Astrocyte (in vitro differentiated cells and primary cell): ENCODE results near the gene MRPS18B. TPM values are rescaled to one million over a fixed set of nuclear protein-coding genes. Genes with fewer than 3 reads are reported as not detected.

Source experiments
- DNase-seq: peaks from one replicate; pipeline ENCODE4 v3.0.0-alpha.2; 2010; ENCODE audit warnings: low read depth
- FAIRE-seq: peaks from 2 replicates; lab custom pipeline; 2011; peaks lifted over from hg19 to GRCh38; lab: Jason Lieb, UNC
- H2AFZ ChIP-seq: 2 replicates; pipeline ENCODE4 v1.6.0; 2012; ENCODE audit warnings: low read depth, low read length, inconsistent platforms
- H3K27ac ChIP-seq: 2 replicates; pipeline ENCODE4 v1.5.1; 2011; ENCODE audit warnings: low read depth, low read length, inconsistent platforms
- H3K27me3 ChIP-seq: 2 replicates; pipeline ENCODE4 v1.6.0; 2011; ENCODE audit warnings: low read length, inconsistent platforms; ENCODE audit not compliant: insufficient read depth
- H3K36me3 ChIP-seq: 2 replicates; pipeline ENCODE4 v1.5.1; 2011; ENCODE audit warnings: low read length, inconsistent platforms; ENCODE audit not compliant: insufficient read depth
- H3K4me1 ChIP-seq: 2 replicates; pipeline ENCODE4 v1.5.1; 2011; ENCODE audit warnings: low read length, inconsistent platforms; ENCODE audit not compliant: insufficient read depth
- H3K4me2 ChIP-seq: 2 replicates; pipeline ENCODE4 v1.6.0; 2012; ENCODE audit warnings: low read length, inconsistent platforms
- H3K4me3 ChIP-seq: 2 replicates; pipeline ENCODE4 v1.5.1; 2011; ENCODE audit warnings: low read depth, mild to moderate bottlenecking, low read length, inconsistent platforms; ENCODE audit not compliant: insufficient read depth
- H3K79me2 ChIP-seq: 2 replicates; pipeline ENCODE4 v1.6.0; 2012; ENCODE audit warnings: mild to moderate bottlenecking, low read length, inconsistent platforms; ENCODE audit not compliant: insufficient read depth
- H3K9ac ChIP-seq: 2 replicates; pipeline ENCODE4 v1.6.0; 2012; ENCODE audit warnings: mild to moderate bottlenecking, low read length, inconsistent platforms
- H3K9me3 ChIP-seq: 2 replicates; pipeline ENCODE4 v1.5.1; 2012; ENCODE audit warnings: low read depth, mild to moderate bottlenecking, low read length, inconsistent platforms; ENCODE audit not compliant: insufficient read depth
- H4K20me1 ChIP-seq: 2 replicates; pipeline ENCODE4 v1.6.0; 2012; ENCODE audit warnings: low read length, inconsistent platforms; ENCODE audit not compliant: insufficient read depth
- H3K27ac Mint-ChIP-seq: one replicate; pipeline ENCODE4 v1.8.0; 2021; ENCODE audit warnings: mild to moderate bottlenecking, mixed read lengths; ENCODE audit not compliant: unreplicated experiment
- H3K27me3 Mint-ChIP-seq: one replicate; pipeline ENCODE4 v1.8.0; 2021; ENCODE audit warnings: low read depth, mixed read lengths; ENCODE audit not compliant: unreplicated experiment
- H3K36me3 Mint-ChIP-seq: one replicate; pipeline ENCODE4 v1.8.0; 2021; ENCODE audit warnings: low read depth, mixed read lengths; ENCODE audit not compliant: unreplicated experiment
- H3K4me1 Mint-ChIP-seq: one replicate; pipeline ENCODE4 v1.8.0; 2021; ENCODE audit warnings: low read depth, mixed read lengths; ENCODE audit not compliant: unreplicated experiment
- H3K4me3 Mint-ChIP-seq: one replicate; pipeline ENCODE4 v1.8.0; 2021; ENCODE audit warnings: mild to moderate bottlenecking, moderate library complexity, mixed read lengths; ENCODE audit not compliant: unreplicated experiment
- H3K9me3 Mint-ChIP-seq: one replicate; pipeline ENCODE4 v1.8.0; 2021; ENCODE audit warnings: mild to moderate bottlenecking, mixed read lengths; ENCODE audit not compliant: unreplicated experiment
- EZH2 ChIP-seq: IDR thresholded peaks from 2 replicates; pipeline ENCODE4 v1.6.1; 2012; ENCODE audit warnings: mild to moderate bottlenecking, low read length, inconsistent platforms; ENCODE audit not compliant: insufficient read depth
- total RNA-seq: library from RNA; stranded (reverse); gene quantifications from 2 replicates; pipeline ENCODE4 v1.2.1, GENCODE V29; 2021
- TF ChIP-seq, protein P1 (sequence below): IDR thresholded peaks from 2 replicates; pipeline ENCODE4 v1.5.1; 2011; ENCODE audit warnings: low read depth, mild to moderate bottlenecking, inconsistent platforms, low read length, moderate library complexity; ENCODE audit not compliant: insufficient read depth

MRPS18B gene
- total RNA-seq, 1 donor from 2014 or later, result 28.0 TPM

DNA sequence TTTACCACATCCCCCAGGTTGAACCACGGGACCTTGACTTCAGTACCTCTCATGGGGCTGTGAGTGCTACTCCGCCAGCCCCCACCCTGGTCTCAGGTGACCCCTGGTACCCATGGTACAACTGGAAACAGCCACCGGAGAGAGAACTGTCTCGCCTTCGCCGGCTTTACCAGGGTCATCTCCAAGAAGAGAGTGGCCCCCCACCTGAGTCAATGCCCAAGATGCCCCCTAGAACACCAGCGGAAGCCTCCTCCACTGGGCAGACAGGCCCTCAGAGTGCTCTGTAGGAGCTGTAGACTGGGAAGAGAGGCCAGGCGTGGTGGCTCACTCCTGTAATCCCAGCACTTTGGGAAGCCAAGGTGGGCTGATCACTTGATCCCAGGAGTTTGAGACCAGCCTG lies 7.9 kb downstream of the MRPS18B start:
- peaks cover 24% of the 10 kb centered on the region for H3K79me2 ChIP-seq
- Mint-ChIP-seq H3K27me3 (no peaks in the 10 kb centered on the region), H3K4me3 (peak overlapping the region; percentile 4), H3K9me3 (no peaks in the 10 kb centered on the region), H3K4me1 (peaks cover 9% of the 10 kb centered on the region), H3K27ac (no peak overlapping the region), H3K36me3 (peaks cover 14% of the 10 kb centered on the region)
- DNase-seq (no peak), FAIRE-seq (no peak)
- H4K20me1 ChIP-seq, result no peaks in the 10 kb centered on the region
- H2AFZ ChIP-seq, result no peak overlapping the region
- H3K4me1 ChIP-seq, result peaks cover 5% of the 10 kb centered on the region
- H3K4me2 ChIP-seq, result no peak overlapping the region
- H3K4me3 ChIP-seq, result no peak overlapping the region
- H3K27me3 ChIP-seq, result no peaks in the 10 kb centered on the region
- H3K9ac ChIP-seq, result no peak overlapping the region
- TF ChIP-seq EZH2, result no peak
- TF ChIP-seq, protein P1, sequence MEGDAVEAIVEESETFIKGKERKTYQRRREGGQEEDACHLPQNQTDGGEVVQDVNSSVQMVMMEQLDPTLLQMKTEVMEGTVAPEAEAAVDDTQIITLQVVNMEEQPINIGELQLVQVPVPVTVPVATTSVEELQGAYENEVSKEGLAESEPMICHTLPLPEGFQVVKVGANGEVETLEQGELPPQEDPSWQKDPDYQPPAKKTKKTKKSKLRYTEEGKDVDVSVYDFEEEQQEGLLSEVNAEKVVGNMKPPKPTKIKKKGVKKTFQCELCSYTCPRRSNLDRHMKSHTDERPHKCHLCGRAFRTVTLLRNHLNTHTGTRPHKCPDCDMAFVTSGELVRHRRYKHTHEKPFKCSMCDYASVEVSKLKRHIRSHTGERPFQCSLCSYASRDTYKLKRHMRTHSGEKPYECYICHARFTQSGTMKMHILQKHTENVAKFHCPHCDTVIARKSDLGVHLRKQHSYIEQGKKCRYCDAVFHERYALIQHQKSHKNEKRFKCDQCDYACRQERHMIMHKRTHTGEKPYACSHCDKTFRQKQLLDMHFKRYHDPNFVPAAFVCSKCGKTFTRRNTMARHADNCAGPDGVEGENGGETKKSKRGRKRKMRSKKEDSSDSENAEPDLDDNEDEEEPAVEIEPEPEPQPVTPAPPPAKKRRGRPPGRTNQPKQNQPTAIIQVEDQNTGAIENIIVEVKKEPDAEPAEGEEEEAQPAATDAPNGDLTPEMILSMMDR, result no peak
- no peaks in the 10 kb centered on the region for H3K9me3 ChIP-seq
- H3K36me3 ChIP-seq, result peaks cover 24% of the 10 kb centered on the region
- no peak overlapping the region for H3K27ac ChIP-seq

DNA sequence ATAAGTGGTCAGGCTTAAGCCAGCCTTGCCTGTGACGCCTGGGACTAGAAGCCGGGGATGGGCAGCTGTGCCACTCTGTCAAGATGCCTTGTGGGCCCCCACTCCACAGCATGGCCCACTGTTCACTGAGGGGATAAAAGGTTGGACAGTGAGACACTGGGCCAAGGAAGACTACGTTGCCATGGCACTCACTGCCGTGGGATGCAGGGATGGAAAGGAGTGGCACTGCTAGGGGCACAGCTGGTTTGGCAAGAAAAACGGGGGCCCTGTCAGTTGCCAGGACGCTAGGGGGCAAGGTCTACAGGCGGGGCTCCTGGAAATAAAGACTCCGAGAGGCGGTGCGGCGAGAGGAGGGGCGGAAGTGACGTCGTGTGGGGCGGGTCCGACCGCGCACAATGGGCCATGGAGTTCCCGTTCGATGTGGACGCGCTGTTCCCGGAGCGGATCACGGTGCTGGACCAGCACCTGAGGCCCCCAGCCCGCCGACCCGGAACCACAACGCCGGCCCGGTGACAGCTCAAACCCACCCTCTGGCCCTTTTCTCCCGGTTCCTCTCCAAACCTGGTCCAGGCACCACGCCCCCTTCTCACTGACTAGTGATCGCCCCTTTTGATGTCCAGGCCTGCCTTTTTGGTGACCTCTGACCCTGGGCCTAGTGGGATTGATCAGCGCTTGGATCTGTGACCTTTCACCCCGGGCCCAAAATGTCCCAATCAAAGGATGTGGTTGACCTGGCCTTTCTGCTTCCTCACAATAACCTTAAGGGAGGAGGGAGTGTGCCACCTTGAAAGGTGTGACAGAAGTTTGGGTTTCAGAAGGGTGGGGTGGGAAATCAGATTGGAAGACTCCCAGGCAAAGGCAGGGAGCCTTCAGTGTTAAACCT lies 9.1 kb downstream of the MRPS18B start, which contains the start of gene ATAT1:
Gene ATAT1 (plus strand): TSS at position 391 of the 883 bp plus-strand sequence.
- no peak for FAIRE-seq
- Mint-ChIP-seq H3K4me3 (peak within 1 kb of the TSS; percentile 92), H3K4me1 (peaks cover 15% of the 10 kb centered on the region), H3K36me3 (peaks cover 18% of the 10 kb centered on the region), H3K27ac (peak within 1 kb of the TSS; percentile 93), H3K27me3 (no peaks in the 10 kb centered on the region), H3K9me3 (no peaks in the 10 kb centered on the region)
- H4K20me1 ChIP-seq, result no peaks in the 10 kb centered on the region
- peak within 1 kb of the TSS; percentile 92 for H3K9ac ChIP-seq
- peak within 1 kb of the TSS; percentile 79 for H3K4me3 ChIP-seq
- H3K4me1 ChIP-seq, result peaks cover 7% of the 10 kb centered on the region
- peak within 1 kb of the TSS; percentile 95 for H2AFZ ChIP-seq
- H3K9me3 ChIP-seq, result no peaks in the 10 kb centered on the region
- TF ChIP-seq EZH2, result no peak
- TF ChIP-seq, protein P1, result peak; percentile 30
- H3K36me3 ChIP-seq, result peaks cover 29% of the 10 kb centered on the region
- H3K27ac ChIP-seq, result peak within 1 kb of the TSS; percentile 86
- H3K79me2 ChIP-seq, result peaks cover 24% of the 10 kb centered on the region
- H3K27me3 ChIP-seq, result no peaks in the 10 kb centered on the region
- peak; percentile 59 for DNase-seq
- peak within 1 kb of the TSS; percentile 93 for H3K4me2 ChIP-seq

DNA sequence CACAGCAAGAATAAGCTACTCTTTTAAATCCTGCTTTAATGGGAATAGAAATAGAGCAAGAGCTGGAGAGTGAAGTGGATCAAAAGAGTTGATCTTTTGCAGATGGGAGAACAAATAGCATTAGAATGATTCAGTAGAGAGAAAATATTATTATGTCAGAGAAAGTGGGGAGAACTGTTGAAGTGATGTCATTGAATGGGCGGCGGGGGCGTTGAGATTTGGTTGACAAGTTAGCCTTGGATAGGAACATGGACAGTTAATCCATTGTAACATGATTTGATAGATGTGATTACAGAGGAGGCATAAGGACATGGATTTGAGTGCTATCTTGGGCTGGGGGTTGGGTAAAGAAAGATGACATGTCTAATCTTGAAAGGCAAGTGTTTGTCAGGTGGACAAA lies 18.2 kb downstream of the MRPS18B start:
- Histone ChIP-seq H3K27me3 (no peaks in the 10 kb centered on the region), H3K9ac (no peak overlapping the region), H4K20me1 (peaks cover 3% of the 10 kb centered on the region), H3K36me3 (peaks cover 17% of the 10 kb centered on the region), H3K4me3 (no peak overlapping the region), H3K4me2 (no peak overlapping the region), H3K9me3 (no peaks in the 10 kb centered on the region), H3K79me2 (no peaks in the 10 kb centered on the region), H3K4me1 (peaks cover 3% of the 10 kb centered on the region), H2AFZ (no peak overlapping the region), H3K27ac (no peak overlapping the region)
- peaks cover 18% of the 10 kb centered on the region for H3K36me3 Mint-ChIP-seq
- H3K4me3 Mint-ChIP-seq, result no peak overlapping the region
- peaks cover 2% of the 10 kb centered on the region for H3K9me3 Mint-ChIP-seq
- peaks cover 6% of the 10 kb centered on the region for H3K4me1 Mint-ChIP-seq
- no peak for FAIRE-seq
- no peaks in the 10 kb centered on the region for H3K27me3 Mint-ChIP-seq
- no peak for TF ChIP-seq EZH2
- TF ChIP-seq, protein P1, result no peak
- no peak overlapping the region for H3K27ac Mint-ChIP-seq
- DNase-seq, result no peak
